Heart left ventricle (tissue), 16 donors: ENCODE measurements around the gene MRPL18. TPM values are rescaled to one million over a fixed set of nuclear protein-coding genes. Genes with fewer than 3 reads are reported as not detected.

Source experiments
- ATAC-seq, 4 donors: fragments of 200-7000 bp; cut with Tn5 transposase; one replicate each; pipeline ENCODE4 v1.9.1; 2020 to 2022; ENCODE audit warnings: moderate library complexity in 4 of 4, mild to moderate bottlenecking in 3 of 4, moderate number of reproducible peaks in 1 of 4
- DNase-seq, 5 donors: peaks; one replicate each; pipeline ENCODE4 v3.0.0-alpha.2; 2020
- H3K27ac ChIP-seq, 12 donors: fragments of 200-600 bp; sonication (generic) in 4 of 12; one replicate each; pipeline versions ENCODE4 v1.5.0 to v1.8.0; 2016 to 2022; ENCODE audit warnings: mild to moderate bottlenecking in 2 of 12
- H3K27me3 ChIP-seq, 9 donors: fragments of 200-600 bp; sonication (generic) in 2 of 9; one replicate each; pipeline versions ENCODE4 v1.5.1 to v1.8.0; 2016 to 2022; ENCODE audit warnings: mild to moderate bottlenecking in 3 of 9
- H3K36me3 ChIP-seq, 9 donors: fragments of 200-600 bp; sonication (generic) in 2 of 9; one replicate each; pipeline versions ENCODE4 v1.5.0 to v1.8.0; 2018 to 2022; ENCODE audit warnings: mild to moderate bottlenecking in 2 of 9
- H3K4me1 ChIP-seq, 12 donors: fragments of 200-600 bp; sonication (generic) in 4 of 12; one replicate each; pipeline versions ENCODE4 v1.5.0 to v1.8.0; 2016 to 2022; ENCODE audit warnings: mild to moderate bottlenecking in 3 of 12
- H3K4me3 ChIP-seq, 12 donors: fragments of 200-600 bp; sonication (generic) in 4 of 12; one replicate each; pipeline versions ENCODE4 v1.5.0 to v1.8.0; 2017 to 2022; ENCODE audit warnings: mild to moderate bottlenecking in 9 of 12, moderate library complexity in 4 of 12
- H3K9me3 ChIP-seq, 12 donors: fragments of 200-600 bp; sonication (generic) in 4 of 12; one replicate each; pipeline versions ENCODE4 v1.5.0 to v1.8.0; 2016 to 2022; ENCODE audit warnings: mild to moderate bottlenecking in 1 of 12
- POLR2A ChIP-seq, 2 donors: fragments of 450-650 bp; IDR thresholded peaks; one replicate each; pipeline ENCODE4 v1.6.1; 2017; ENCODE audit warnings: antibody characterized with exemption in 2 of 2, mild to moderate bottlenecking in 2 of 2, moderate library complexity in 2 of 2
- WGBS, 4 donors: extraction: QIAGEN DNeasy Blood & Tissue Kit in 2 of 4; methylation state at CpG; one replicate each; pipeline versions ENCODE4 v1.1.5 to v1.1.7; 2013 to 2018; 5-methylcytosine and 5-hydroxymethylcytosine counted together
- intact Hi-C, 10 donors: fragments of 100-400 bp; cut with DNase I; formaldehyde crosslinking; loops; one replicate each; pipeline versions ENCODE4 v1.11.1 to v1.14.2; 2022
- polyA plus RNA-seq, 2 donors: library from polyadenylated mRNA; stranded (reverse); fragments of 200-250 nt; gene quantifications; one replicate each; pipeline ENCODE4 v1.2.3, GENCODE V29; 2013
- total RNA-seq, 9 donors: library from RNA; depleted of rRNA in 2 of 9; stranded (reverse); fragments of >200 nt in 2 of 9; fragmentation: NEBNext Ultra II Directional in 3 of 9; extraction: Animal tissue kit (Norgen Biotek cat#: 25700) in 3 of 9; gene quantifications; one replicate each; pipeline versions ENCODE4 v1.1.0 to v1.2.4, GENCODE V29; 2016 to 2023
- TF ChIP-seq, protein P1 (sequence below), 12 donors: fragments of 200-600 bp; sonication (generic) in 4 of 12; IDR thresholded peaks; one replicate each; pipeline versions ENCODE4 v1.5.0 to v1.8.0; 2018 to 2022; ENCODE audit warnings: antibody characterized with exemption in 12 of 12, mild to moderate bottlenecking in 5 of 12
- donor health status: ischemic (EF 13 %, LVEDD 7.1; RV severe dilation, severe dysfunction).
- donor health status: healthy with polysubstance abuse.
- donor health status: DM: no; HTN: yes; CAD: no.
- donor health status: DM: no; HTN: no; CAD: no.
- donor health status: ischemic (EF 25% LVEDD 6.9; RV normal size, moderate dysfunction).
- donor health status: ischemic (EF 25% LVEDD 5.7; RV mildly dilated, moderate dysfunction).
- donor health status: healthy.
- donor health status: DM: yes; HTN: yes; CAD: no.
- donor health status: ischemic (EF 35%, LVEDD 5.7; RV mildly dilated, moderate dysfunction).
- donor health status: nonischemic (EF 11% LVEDD 7.7; RV severe dilation, severe dysfunction).
- donor health status: DM: yes; HTN: yes; CAD: no.
- donor health status: PGD.
- donor health status: ischemic (EF 29% LVEDD 5.4; RV normal size, mild dysfunction).
- donor health status: nonischemic (EF 23%, LVEDD 6.1; RV moderate dilation, normal function).

MRPL18 gene
- total and polyA plus RNA-seq, 11 donors = 52.4 to 145 (median 61.8) TPM

DNA sequence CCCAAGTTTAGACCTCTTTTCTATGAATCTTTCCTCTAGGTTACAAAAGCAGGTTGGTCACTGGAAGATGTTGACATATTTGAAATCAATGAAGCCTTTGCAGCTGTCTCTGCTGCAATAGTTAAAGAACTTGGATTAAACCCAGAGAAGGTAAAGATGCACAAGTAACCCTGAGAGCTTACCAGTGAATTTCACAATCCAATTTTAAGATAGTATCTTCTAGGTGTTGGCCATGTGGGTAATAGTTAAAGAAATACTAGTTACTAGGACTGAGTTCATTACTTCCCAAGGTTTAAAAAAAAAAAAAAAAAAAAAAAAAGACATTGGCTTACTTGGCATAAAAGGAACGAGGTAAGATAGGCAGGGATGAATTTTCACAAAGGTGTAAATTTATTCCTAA, 12.1 kb upstream of the MRPL18 start:
- H3K4me1 ChIP-seq = no peaks in the 10 kb centered on the region
- TF ChIP-seq POLR2A (IDR thresholded peaks at IDR 0.05) = no peak
- TF ChIP-seq, protein P1, sequence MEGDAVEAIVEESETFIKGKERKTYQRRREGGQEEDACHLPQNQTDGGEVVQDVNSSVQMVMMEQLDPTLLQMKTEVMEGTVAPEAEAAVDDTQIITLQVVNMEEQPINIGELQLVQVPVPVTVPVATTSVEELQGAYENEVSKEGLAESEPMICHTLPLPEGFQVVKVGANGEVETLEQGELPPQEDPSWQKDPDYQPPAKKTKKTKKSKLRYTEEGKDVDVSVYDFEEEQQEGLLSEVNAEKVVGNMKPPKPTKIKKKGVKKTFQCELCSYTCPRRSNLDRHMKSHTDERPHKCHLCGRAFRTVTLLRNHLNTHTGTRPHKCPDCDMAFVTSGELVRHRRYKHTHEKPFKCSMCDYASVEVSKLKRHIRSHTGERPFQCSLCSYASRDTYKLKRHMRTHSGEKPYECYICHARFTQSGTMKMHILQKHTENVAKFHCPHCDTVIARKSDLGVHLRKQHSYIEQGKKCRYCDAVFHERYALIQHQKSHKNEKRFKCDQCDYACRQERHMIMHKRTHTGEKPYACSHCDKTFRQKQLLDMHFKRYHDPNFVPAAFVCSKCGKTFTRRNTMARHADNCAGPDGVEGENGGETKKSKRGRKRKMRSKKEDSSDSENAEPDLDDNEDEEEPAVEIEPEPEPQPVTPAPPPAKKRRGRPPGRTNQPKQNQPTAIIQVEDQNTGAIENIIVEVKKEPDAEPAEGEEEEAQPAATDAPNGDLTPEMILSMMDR (IDR thresholded peaks at IDR 0.05) = no peak
- no peak overlapping the region for H3K4me3 ChIP-seq
- H3K36me3 ChIP-seq = peaks cover 0 to 96% (median 75%) of the 10 kb centered on the region in 9 donors
- H3K27me3 ChIP-seq = no peaks in the 10 kb centered on the region
- ATAC-seq (no peak), DNase-seq (no peak)
- intact Hi-C loops = no loop called here
- no peak overlapping the region for H3K27ac ChIP-seq
- no peaks in the 10 kb centered on the region for H3K9me3 ChIP-seq
- WGBS, 4 donors = 57 to 82% (median 64%) methylated on average over 1 of the region's 1 CpG

DNA sequence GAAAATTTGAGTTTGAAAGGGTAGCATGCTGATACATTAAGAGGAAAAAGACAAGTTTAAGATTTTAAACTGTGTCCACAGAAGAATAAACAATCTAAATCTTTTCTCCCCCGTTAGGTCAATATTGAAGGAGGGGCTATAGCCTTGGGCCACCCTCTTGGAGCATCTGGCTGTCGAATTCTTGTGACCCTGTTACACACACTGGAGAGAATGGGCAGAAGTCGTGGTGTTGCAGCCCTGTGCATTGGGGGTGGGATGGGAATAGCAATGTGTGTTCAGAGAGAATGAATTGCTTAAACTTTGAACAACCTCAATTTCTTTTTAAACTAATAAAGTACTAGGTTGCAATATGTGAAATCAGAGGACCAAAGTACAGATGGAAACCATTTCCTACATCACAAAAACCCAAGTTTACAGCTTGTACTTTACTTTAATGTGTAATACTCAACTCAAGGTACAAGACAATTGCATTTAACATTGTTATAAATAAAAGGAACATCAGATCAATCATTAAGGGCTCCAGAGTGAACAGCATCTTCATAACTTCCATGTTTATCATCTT, 11.6 kb upstream of the MRPL18 start:
- H3K4me1 ChIP-seq = peaks cover 0 to 2% (median 0%) of the 10 kb centered on the region in 12 donors
- peaks cover 0 to 97% (median 77%) of the 10 kb centered on the region in 9 donors for H3K36me3 ChIP-seq
- WGBS, 4 donors = 76 to 80% (median 77%) methylated on average over 3 of the region's 3 CpGs
- ATAC-seq (no peak), DNase-seq (no peak)
- no peak overlapping the region for H3K27ac ChIP-seq
- H3K9me3 ChIP-seq = no peaks in the 10 kb centered on the region
- no peak overlapping the region for H3K4me3 ChIP-seq
- no peaks in the 10 kb centered on the region for H3K27me3 ChIP-seq
- no peak for TF ChIP-seq POLR2A (IDR thresholded peaks at IDR 0.05)
- TF ChIP-seq, protein P1 (IDR thresholded peaks at IDR 0.05) = no peak
- intact Hi-C loops = no loop called here

DNA sequence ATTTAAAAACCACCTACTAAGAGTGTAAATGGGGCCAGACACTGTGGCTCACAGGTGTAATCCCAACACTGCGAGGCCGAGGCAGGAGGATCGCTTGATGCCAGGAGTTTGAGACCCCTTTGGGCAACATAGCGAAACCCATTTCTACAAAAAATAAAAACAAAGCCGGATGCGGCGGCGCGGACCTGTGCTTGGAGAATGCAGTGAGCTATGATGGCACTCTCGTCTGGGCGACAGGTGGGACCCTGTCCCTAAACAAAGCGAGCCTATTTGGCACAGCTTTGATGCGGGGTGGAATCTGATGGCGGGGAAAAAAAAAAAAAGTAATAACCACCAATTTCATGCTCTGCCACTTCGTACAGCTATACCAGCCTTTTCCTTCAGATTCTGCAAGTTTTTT, 2.0 kb upstream of the MRPL18 start:
- TF ChIP-seq POLR2A (IDR thresholded peaks at IDR 0.05) = no peak
- TF ChIP-seq, protein P1 (IDR thresholded peaks at IDR 0.05) = no peak
- Histone ChIP-seq H3K9me3 (no peaks in the 10 kb centered on the region), H3K4me1 (peaks cover 5 to 50% (median 35%) of the 10 kb centered on the region in 12 donors), H3K27me3 (no peaks in the 10 kb centered on the region), H3K4me3 (peak overlapping the region; percentile 70 to 100 (median 93)), H3K27ac (peak overlapping the region in 9 of 12 donors; percentile 95 to 99 (median 98)), H3K36me3 (peaks cover 0 to 67% (median 60%) of the 10 kb centered on the region in 9 donors)
- no peak for ATAC-seq
- intact Hi-C loops = loop anchor here in 8 of 10 donors (2.0 to 10.0 kb wide), 5 partner anchors 25 to 96 kb away; partner anchors contain the start of genes SOD2 (in 7 of the 8), WTAP (in 4 of the 8) and ACAT2 (in 1 of the 8)
- 34 to 37% (median 34%) methylated on average over 15 of the region's 15 CpGs for WGBS, 4 donors
- no peak for DNase-seq

DNA sequence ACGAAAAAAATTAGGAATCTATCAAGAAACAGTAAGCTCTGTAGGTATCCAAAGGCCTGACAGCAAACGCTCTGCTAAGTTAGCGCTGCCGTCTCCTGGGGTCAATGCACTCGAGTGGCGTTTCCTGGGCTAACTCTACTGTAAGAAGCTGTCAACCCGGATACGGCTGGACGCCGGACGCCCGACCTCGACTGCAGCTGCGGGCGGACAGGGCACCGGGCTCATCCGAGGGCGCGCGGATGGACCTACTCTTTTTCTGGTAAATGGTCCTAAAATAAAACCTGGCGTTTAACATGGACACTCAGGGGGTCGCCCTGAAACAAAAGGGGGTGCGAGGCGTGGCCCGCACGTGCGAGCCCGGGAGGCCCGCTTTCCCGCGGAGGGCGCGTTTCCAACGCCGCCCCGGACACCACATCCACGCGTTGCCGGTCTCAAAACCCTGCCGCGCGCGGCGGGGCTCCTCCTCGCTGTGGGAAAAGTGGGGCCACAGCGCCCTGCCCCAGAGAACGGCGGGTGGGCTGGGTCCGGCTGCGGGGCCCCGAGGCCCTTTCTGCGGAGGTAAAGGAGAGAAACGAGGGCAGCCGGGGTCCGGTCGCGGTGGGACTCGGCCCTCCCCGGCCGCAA, 1.4 kb upstream of the MRPL18 start:
- DNase-seq (peak; percentile 30 to 73 (median 55)), ATAC-seq (peak in 1 of 4 donors; percentile 15)
- WGBS, 4 donors = 0 to 1% (median 0%) methylated on average over 29 to 60 of the region's 60 CpGs
- H3K27me3 ChIP-seq = no peaks in the 10 kb centered on the region
- no peak for TF ChIP-seq POLR2A (IDR thresholded peaks at IDR 0.05)
- TF ChIP-seq, protein P1 (IDR thresholded peaks at IDR 0.05) = no peak
- peaks cover 5 to 50% (median 35%) of the 10 kb centered on the region in 12 donors for H3K4me1 ChIP-seq
- intact Hi-C loops = loop anchor here in 9 of 10 donors (1.0 to 10.0 kb wide), 8 partner anchors 26 to 97 kb away; partner anchors contain the start of genes SOD2 (in 8 of the 9), WTAP (in 6 of the 9) and ACAT2 (in 2 of the 9)
- no peaks in the 10 kb centered on the region for H3K9me3 ChIP-seq
- peak overlapping the region; percentile 73 to 99 (median 96) for H3K27ac ChIP-seq
- peak overlapping the region; percentile 70 to 100 (median 93) for H3K4me3 ChIP-seq
- peaks cover 0 to 67% (median 60%) of the 10 kb centered on the region in 9 donors for H3K36me3 ChIP-seq
